PC-3 (cell line): ENCODE results near the gene RECQL5.
A peak's percentile ranks its signal among the peaks of the same experiment; 100 is the strongest.

Experiments used
- EZH2 ChIP-seq: fragments of 300-600 bp; sonication (generic); IDR thresholded peaks from one replicate; pipeline ENCODE4 v1.6.1; 2017; ENCODE audit warnings: antibody characterized with exemption, mild to moderate bottlenecking, low read length; ENCODE audit not compliant: unreplicated experiment
- EZH2phosphoT487 ChIP-seq: fragments of 300-600 bp; sonication (generic); IDR thresholded peaks from 2 replicates; pipeline ENCODE4 v1.6.1; 2018; ENCODE audit warnings: mild to moderate bottlenecking, antibody characterized with exemption, low read length, borderline replicate concordance
- TF ChIP-seq, protein P1 (sequence below): fragments of 300-600 bp; sonication (generic); conservative IDR thresholded peaks from 2 replicates; pipeline ENCODE4 v1.5.1; 2017; ENCODE audit warnings: antibody characterized with exemption, low read depth, mild to moderate bottlenecking, low read length

DNA sequence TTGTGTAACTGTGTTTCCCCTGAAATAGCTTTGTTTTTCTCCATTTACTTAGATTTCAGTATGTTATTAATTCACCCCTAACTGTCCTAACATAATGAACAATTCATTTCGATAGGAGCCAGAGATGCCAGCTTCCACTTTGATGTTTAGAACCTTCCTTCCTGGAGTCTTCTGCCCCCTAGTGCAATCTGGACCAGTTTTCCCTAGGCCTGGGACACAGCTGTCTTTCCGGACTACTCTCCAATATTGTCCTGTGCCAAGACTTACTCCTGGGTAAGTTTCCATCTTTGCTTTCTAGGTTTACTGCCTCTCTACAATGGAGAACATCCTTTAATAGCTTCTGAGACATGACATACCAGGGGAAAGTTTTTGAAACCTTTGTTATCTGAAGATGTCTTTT lies 12.8 kb downstream of the RECQL5 start:
- TF ChIP-seq EZH2, result no peak
- TF ChIP-seq, protein P1, sequence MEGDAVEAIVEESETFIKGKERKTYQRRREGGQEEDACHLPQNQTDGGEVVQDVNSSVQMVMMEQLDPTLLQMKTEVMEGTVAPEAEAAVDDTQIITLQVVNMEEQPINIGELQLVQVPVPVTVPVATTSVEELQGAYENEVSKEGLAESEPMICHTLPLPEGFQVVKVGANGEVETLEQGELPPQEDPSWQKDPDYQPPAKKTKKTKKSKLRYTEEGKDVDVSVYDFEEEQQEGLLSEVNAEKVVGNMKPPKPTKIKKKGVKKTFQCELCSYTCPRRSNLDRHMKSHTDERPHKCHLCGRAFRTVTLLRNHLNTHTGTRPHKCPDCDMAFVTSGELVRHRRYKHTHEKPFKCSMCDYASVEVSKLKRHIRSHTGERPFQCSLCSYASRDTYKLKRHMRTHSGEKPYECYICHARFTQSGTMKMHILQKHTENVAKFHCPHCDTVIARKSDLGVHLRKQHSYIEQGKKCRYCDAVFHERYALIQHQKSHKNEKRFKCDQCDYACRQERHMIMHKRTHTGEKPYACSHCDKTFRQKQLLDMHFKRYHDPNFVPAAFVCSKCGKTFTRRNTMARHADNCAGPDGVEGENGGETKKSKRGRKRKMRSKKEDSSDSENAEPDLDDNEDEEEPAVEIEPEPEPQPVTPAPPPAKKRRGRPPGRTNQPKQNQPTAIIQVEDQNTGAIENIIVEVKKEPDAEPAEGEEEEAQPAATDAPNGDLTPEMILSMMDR, result peak; percentile 82
- no peak for TF ChIP-seq EZH2phosphoT487
